ENCODE results near the gene BCL6B. TPM values are rescaled to one million over a fixed set of nuclear protein-coding genes. Genes with fewer than 3 reads are reported as not detected.
A peak's percentile ranks its signal among the peaks of the same experiment; 100 is the strongest.
"Not testable (repeated sequence)": the region's sequence is repeated elsewhere in the genome, so short reads cannot be mapped to it uniquely, and the experiment has no call there.

Gene BCL6B
- total RNA-seq, 1 donor from 2014 or later = not detected

GRCh38 chr17:7045492-7046126, 22.8 kb downstream of the BCL6B start:
- TF ChIP-seq CTCF (IDR thresholded peaks at IDR 0.05; ENCODE audit: insufficient read depth, low read length, severe bottlenecking) = peak; percentile 50
- Histone ChIP-seq H3K36me3 (ENCODE audit: control insufficient read depth, insufficient read depth, low read length) (no peaks in the 10 kb centered on the region), H3K4me3 (ENCODE audit: low read depth, low read length) (no peak overlapping the region), H3K27me3 (ENCODE audit: control insufficient read depth, insufficient read depth, low read length) (peaks cover 2% of the 10 kb centered on the region)
- FAIRE-seq (no peak), DNase-seq (ENCODE audit: low read depth) (peak; percentile 84)

- H3K4me3 ChIP-seq (ENCODE audit: low read depth, low read length) = peak overlapping the region; percentile 15
- peaks cover 2% of the 10 kb centered on the region for H3K27me3 ChIP-seq (ENCODE audit: control insufficient read depth, insufficient read depth, low read length)
- FAIRE-seq = peak; percentile 23
- no peaks in the 10 kb centered on the region for H3K36me3 ChIP-seq (ENCODE audit: control insufficient read depth, insufficient read depth, low read length)
- no peak for TF ChIP-seq CTCF (IDR thresholded peaks at IDR 0.05; ENCODE audit: insufficient read depth, low read length, severe bottlenecking)
- peak; percentile 91 for DNase-seq (ENCODE audit: low read depth)
Observed at GRCh38 chr17:7046127-7046724, 23.4 kb downstream of the BCL6B start.

- H3K36me3 ChIP-seq (ENCODE audit: control insufficient read depth, insufficient read depth, low read length); H3K27me3 ChIP-seq (ENCODE audit: control insufficient read depth, insufficient read depth, low read length); H3K4me3 ChIP-seq (ENCODE audit: low read depth, low read length); FAIRE-seq: not testable (repeated sequence)
- DNase-seq (ENCODE audit: low read depth) = peak; percentile 32
Observed at GRCh38 chr17:7046725-7047397, 24.0 kb downstream of the BCL6B start.

GRCh38 chr17:7047566-7047965, 24.7 kb downstream of the BCL6B start:
- H3K27me3 ChIP-seq (ENCODE audit: control insufficient read depth, insufficient read depth, low read length) = peaks cover 2% of the 10 kb centered on the region
- no peaks in the 10 kb centered on the region for H3K36me3 ChIP-seq (ENCODE audit: control insufficient read depth, insufficient read depth, low read length)
- TF ChIP-seq CTCF (IDR thresholded peaks at IDR 0.05; ENCODE audit: insufficient read depth, low read length, severe bottlenecking) = no peak
- no peak for FAIRE-seq
- DNase-seq (ENCODE audit: low read depth) = no peak
- no peak overlapping the region for H3K4me3 ChIP-seq (ENCODE audit: low read depth, low read length)

GRCh38 chr17:7048968-7049367, 26.1 kb downstream of the BCL6B start:
- no peak for TF ChIP-seq CTCF (IDR thresholded peaks at IDR 0.05; ENCODE audit: insufficient read depth, low read length, severe bottlenecking)
- DNase-seq (ENCODE audit: low read depth) = no peak
- Histone ChIP-seq H3K36me3 (ENCODE audit: control insufficient read depth, insufficient read depth, low read length) (no peaks in the 10 kb centered on the region), H3K27me3 (ENCODE audit: control insufficient read depth, insufficient read depth, low read length) (no peaks in the 10 kb centered on the region), H3K4me3 (ENCODE audit: low read depth, low read length) (no peak overlapping the region)
- FAIRE-seq = no peak

- H3K27me3 ChIP-seq (ENCODE audit: control insufficient read depth, insufficient read depth, low read length); FAIRE-seq; H3K4me3 ChIP-seq (ENCODE audit: low read depth, low read length); H3K36me3 ChIP-seq (ENCODE audit: control insufficient read depth, insufficient read depth, low read length); DNase-seq (ENCODE audit: low read depth): not testable (repeated sequence)
Observed at GRCh38 chr17:7050583-7050982, 27.7 kb downstream of the BCL6B start.

Data from bronchial epithelial cell (primary cell).